HepG2 (cell line): ENCODE data around the gene HKDC1. TPM values are rescaled to one million over a fixed set of nuclear protein-coding genes. Genes with fewer than 3 reads are reported as not detected.

Experiments used
- ATAC-seq: fragments of 200-7000 bp; cut with Tn5 transposase; 3 replicates; pipeline ENCODE4 v1.9.1; 2020; ENCODE audit warnings: mild to moderate bottlenecking, moderate library complexity
- BruUV-seq: library from RNA; stranded (reverse); fragments of 400-500 nt; replicated peaks from 2 replicates; lab custom pipeline; 2021; lab: Mats Ljungman, UMichigan
- CTCF ChIA-PET: fragments of 300-600 bp; formaldehyde crosslinking; extraction: SDS; loops from one replicate; lab custom pipeline; 2021; ENCODE audit warnings: low total read pairs, inconsistent platforms, low intra/inter-chr PET ratio; lab: Yijun Ruan, JAX
- POLR2A ChIA-PET: fragments of 350-600 bp; sonication (Branson Sonifier 250); formaldehyde crosslinking; loops from one replicate; lab custom pipeline; 2020; ENCODE audit warnings: antibody characterized with exemption, inconsistent platforms; lab: Yijun Ruan, JAX
- DNase-seq: peaks from one replicate; pipeline ENCODE4 v3.0.0-alpha.2; 2015; ENCODE audit warnings: low spot score
- FAIRE-seq: peaks from 3 replicates; lab custom pipeline; 2011; peaks lifted over from hg19 to GRCh38; lab: Jason Lieb, UNC
- H2AFZ ChIP-seq: one replicate; pipeline ENCODE4 v1.6.1; 2011; ENCODE audit warnings: low read length, inconsistent platforms
- H3K27ac ChIP-seq: fragments of 300-600 bp; 3 replicates; pipeline ENCODE4 v1.8.0; 2011; ENCODE audit warnings: mixed run types, mild to moderate bottlenecking, mixed read lengths, low read length, inconsistent platforms; ENCODE audit not compliant: insufficient read depth; ENCODE audit errors: extremely low read length
- H3K27me3 ChIP-seq, 2 experiments: fragments of 200-600 bp in 1 of 2; 2 replicates in 1 of 2; 3 replicates in 1 of 2; pipeline versions ENCODE4 v1.6.0 to v1.8.0; 2011; ENCODE audit warnings: low read length in 2 of 2, mild to moderate bottlenecking in 2 of 2, moderate library complexity in 2 of 2, inconsistent platforms in 1 of 2; ENCODE audit not compliant: insufficient read depth in 2 of 2, control insufficient read depth in 1 of 2
- H3K36me3 ChIP-seq, 2 experiments: fragments of 200-600 bp in 1 of 2; replicated peaks in 1 of 2; 2 replicates in 1 of 2; 3 replicates in 1 of 2; pipeline versions ENCODE4 v1.5.1 to v1.8.0; 2011; ENCODE audit warnings: low read length in 2 of 2, inconsistent platforms in 1 of 2; ENCODE audit not compliant: insufficient read depth in 2 of 2, control insufficient read depth in 1 of 2
- H3K4me1 ChIP-seq: 2 replicates; pipeline ENCODE4 v1.5.1; 2012; ENCODE audit warnings: low read length, inconsistent platforms; ENCODE audit not compliant: insufficient read depth
- H3K4me2 ChIP-seq: 2 replicates; pipeline ENCODE4 v1.6.0; 2011; ENCODE audit warnings: low read depth, low read length, inconsistent platforms
- H3K4me3 ChIP-seq, 3 experiments: fragments of 200-600 bp in 1 of 3; sonication (generic), shearing (Covaris generic) in 1 of 3; replicated peaks in 1 of 3; 2 replicates each; pipeline ENCODE4 v1.5.1; 2011 to 2016; ENCODE audit warnings: low read length in 3 of 3, inconsistent platforms in 2 of 3, low read depth in 2 of 3, mild to moderate bottlenecking in 2 of 3, control low read depth in 1 of 3, mixed read lengths in 1 of 3; ENCODE audit not compliant: insufficient read depth in 1 of 3
- H3K79me2 ChIP-seq: one replicate; pipeline ENCODE4 v1.6.1; 2011; ENCODE audit warnings: low read length, inconsistent platforms; ENCODE audit not compliant: insufficient read depth
- H3K9ac ChIP-seq: 2 replicates; pipeline ENCODE4 v1.6.0; 2011; ENCODE audit warnings: mild to moderate bottlenecking, low read depth, low read length, inconsistent platforms; ENCODE audit not compliant: insufficient read depth
- H3K9me3 ChIP-seq: 2 replicates; pipeline ENCODE4 v1.5.1; 2012; ENCODE audit warnings: mild to moderate bottlenecking, low read length
- H4K20me1 ChIP-seq: 2 replicates; pipeline ENCODE4 v1.6.0; 2011; ENCODE audit warnings: inconsistent platforms, mild to moderate bottlenecking, low read length, moderate library complexity; ENCODE audit not compliant: insufficient read depth
- FLYWCH1 ChIP-seq: sonication (generic); formaldehyde crosslinking; IDR thresholded peaks from 2 replicates; pipeline ENCODE4 v1.8.1; 2023; ENCODE audit warnings: mild to moderate bottlenecking, missing genetic modification reagents
- GPBP1L1 ChIP-seq: sonication (generic); formaldehyde crosslinking; IDR thresholded peaks from 2 replicates; pipeline ENCODE4 v1.5.0; 2020; ENCODE audit warnings: mild to moderate bottlenecking, missing genetic modification reagents
- HDAC6 ChIP-seq: fragments of 200-600 bp; sonication (generic); IDR thresholded peaks from 2 replicates; pipeline ENCODE4 v1.7.0; 2017; ENCODE audit warnings: mild to moderate bottlenecking, antibody characterized with exemption, low read length, low read depth
- KDM5A ChIP-seq: fragments of 200-600 bp; sonication (generic); IDR thresholded peaks from 2 replicates; pipeline ENCODE4 v1.7.0; 2018; ENCODE audit warnings: antibody characterized with exemption, mild to moderate bottlenecking, low read length, borderline replicate concordance
- PHF8 ChIP-seq: sonication (generic); formaldehyde crosslinking; IDR thresholded peaks from 2 replicates; pipeline ENCODE4 v1.5.0; 2020; ENCODE audit warnings: missing genetic modification reagents
- REXO4 ChIP-seq: sonication (generic); formaldehyde crosslinking; IDR thresholded peaks from 2 replicates; pipeline ENCODE4 v1.8.0; 2022; ENCODE audit warnings: missing genetic modification reagents, mild to moderate bottlenecking, borderline replicate concordance
- SKIL ChIP-seq: sonication (generic); formaldehyde crosslinking; IDR thresholded peaks from 2 replicates; pipeline ENCODE4 v1.8.0; 2022; ENCODE audit warnings: missing genetic modification reagents, mild to moderate bottlenecking, moderate library complexity, borderline replicate concordance
- UBTF ChIP-seq: sonication (generic); formaldehyde crosslinking; IDR thresholded peaks from 2 replicates; pipeline ENCODE4 v1.4.0; 2020; ENCODE audit warnings: mild to moderate bottlenecking, missing genetic modification reagents
- ZNF580 ChIP-seq: IDR thresholded peaks from 2 replicates; pipeline ENCODE4 v1.6.1; 2016; ENCODE audit warnings: low read depth, borderline replicate concordance
- ZNF781 ChIP-seq: sonication (generic); formaldehyde crosslinking; IDR thresholded peaks from 2 replicates; pipeline ENCODE4 v1.5.1; 2020; ENCODE audit warnings: borderline replicate concordance, mild to moderate bottlenecking, missing genetic modification reagents; ENCODE audit errors: not compliant biosample characterization
- ZNF839 ChIP-seq: sonication (generic); formaldehyde crosslinking; IDR thresholded peaks from 2 replicates; pipeline ENCODE4 v1.4.0; 2020; ENCODE audit warnings: missing genetic modification reagents, mild to moderate bottlenecking, borderline replicate concordance
- ZNF883 ChIP-seq: sonication (generic); formaldehyde crosslinking; IDR thresholded peaks from 2 replicates; pipeline ENCODE4 v1.5.1; 2020; ENCODE audit warnings: mild to moderate bottlenecking, missing genetic modification reagents; ENCODE audit errors: not compliant biosample characterization
- ZSCAN20 ChIP-seq: sonication (generic); formaldehyde crosslinking; IDR thresholded peaks from 2 replicates; pipeline ENCODE4 v1.4.0; 2020; ENCODE audit warnings: missing genetic modification reagents, mild to moderate bottlenecking, borderline replicate concordance
- WGBS: methylation state at CpG from one replicate; pipeline ENCODE4 v1.1.6; 2017; ENCODE audit warnings: low lambda C conversion rate; 5-methylcytosine and 5-hydroxymethylcytosine counted together
- in situ Hi-C: cut with HindIII; loops from 2 replicates; pipeline ENCODE4 v1.10.0; 2017; ENCODE audit warnings: low pct_unique_long_range_greater_than_20kb; ENCODE audit not compliant: extremely low pct_ligation_motif_present
- intact Hi-C: fragments of 100-400 bp; cut with micrococcal nuclease; formaldehyde crosslinking; loops from one replicate; pipeline ENCODE4 v1.10.0; 2022; ENCODE audit not compliant: unreplicated experiment
- polyA plus RNA-seq, 8 experiments: library from polyadenylated mRNA; depleted of rRNA in 3 of 8; stranded (reverse) in 7 of 8; unstranded in 1 of 8; fragments of >200 nt; fragmentation: Illumina TruSeq in 4 of 8; extraction: Trizol in 4 of 8; gene quantifications; 2 replicates each; pipeline versions ENCODE4 v1.2.1 to v1.2.3, GENCODE V29; 2011 to 2016; ENCODE audit warnings: low read depth in 4 of 8, missing spikeins in 1 of 8, mixed read lengths in 1 of 8; ENCODE audit not compliant: insufficient read depth in 1 of 8
- total RNA-seq, 5 experiments: library from RNA; depleted of rRNA; stranded (reverse); fragments of >200 nt; fragmentation: Illumina TruSeq; extraction: Trizol; gene quantifications; 2 replicates each; pipeline ENCODE4 v1.2.3, GENCODE V29; 2016; ENCODE audit warnings: low read depth in 1 of 5
- TF ChIP-seq, protein P1 (sequence below): sonication (generic); formaldehyde crosslinking; conservative IDR thresholded peaks from 2 replicates; pipeline ENCODE4 v1.4.0; 2020; ENCODE audit warnings: missing genetic modification reagents

Gene HKDC1
- total and polyA plus RNA-seq, 2 of the 13 experiments (the other 11 are each of a cell fraction or from before 2014, with no cell fraction given) = 8.1 to 12.4 TPM

- H3K36me3 ChIP-seq = peaks cover 5 to 13% of the 10 kb centered on the region in 2 experiments; a peak in 3 of 5 replicates
- TSS peak; percentile 59 for BruUV-seq
- H3K27me3 ChIP-seq = no peaks in the 10 kb centered on the region; a peak in 1 of 5 replicates
- H3K9ac ChIP-seq = peak overlapping the region; percentile 99
- peak overlapping the region; percentile 98 for H3K27ac ChIP-seq
- H4K20me1 ChIP-seq = no peaks in the 10 kb centered on the region
- ATAC-seq (no peak), FAIRE-seq (no peak), DNase-seq (no peak)
- in situ Hi-C loops (no loop called here), intact Hi-C loops (no loop called here)
- H3K9me3 ChIP-seq = no peaks in the 10 kb centered on the region
- ChIA-PET CTCF (no interaction called here), POLR2A (interaction anchor here (1.1 to 1.4 kb wide), 2 partner anchors 40 to 48 kb away, joined by 3 to 4 read pairs; partner anchors contain the start of gene HKDC1)
- peaks cover 57% of the 10 kb centered on the region for H3K79me2 ChIP-seq
- peaks cover 35% of the 10 kb centered on the region for H3K4me1 ChIP-seq
- no peak overlapping the region for H2AFZ ChIP-seq
- H3K4me2 ChIP-seq = peak overlapping the region; percentile 98
- peak overlapping the region; percentile 79 to 93 (median 87) for H3K4me3 ChIP-seq
- under 1% methylated on average over 25 of the region's 29 CpGs for WGBS
- TF ChIP-seq PHF8 (CRISPR knock-in tag) (peak; percentile 43; the same call in 1 of the 2 replicates), ZNF781 (CRISPR knock-in tag) (peak; percentile 4), UBTF (peak; percentile 22; the same call in 1 of the 2 replicates), ZSCAN20 (CRISPR knock-in tag) (0 out of 2 replicates have a peak, but pooled peaks have one; percentile 5), HDAC6 (no peak), ZNF883 (CRISPR knock-in tag) (peak; percentile 13), REXO4 (CRISPR knock-in tag) (no peak), ZNF580 (CRISPR knock-in tag) (no peak), SKIL (no peak), GPBP1L1 (CRISPR knock-in tag) (no peak), KDM5A (peak; percentile 99), ZNF839 (CRISPR knock-in tag) (peak; percentile 13; the same call in 1 of the 2 replicates), FLYWCH1 (CRISPR knock-in tag) (no peak)
- TF ChIP-seq, protein P1, sequence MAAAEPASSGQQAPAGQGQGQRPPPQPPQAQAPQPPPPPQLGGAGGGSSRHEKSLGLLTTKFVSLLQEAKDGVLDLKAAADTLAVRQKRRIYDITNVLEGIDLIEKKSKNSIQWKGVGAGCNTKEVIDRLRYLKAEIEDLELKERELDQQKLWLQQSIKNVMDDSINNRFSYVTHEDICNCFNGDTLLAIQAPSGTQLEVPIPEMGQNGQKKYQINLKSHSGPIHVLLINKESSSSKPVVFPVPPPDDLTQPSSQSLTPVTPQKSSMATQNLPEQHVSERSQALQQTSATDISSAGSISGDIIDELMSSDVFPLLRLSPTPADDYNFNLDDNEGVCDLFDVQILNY = no peak
These were observed 39.5 kb upstream of the HKDC1 start for GRCh38 chr10:69180525-69181204.
